ENCODE results near the gene FUNDC2.

The FUNDC2 gene

GRCh38 chrX:155069414-155069813 is 42.8 kb downstream of the FUNDC2 start:
- TF ChIP-seq CTCF (conservative IDR thresholded peaks at IDR 0.05; ENCODE audit: control insufficient read depth, insufficient read depth, low read depth, low read length) = no peak
- DNase-seq (ENCODE audit: low read depth) = no peak
- peak overlapping the region; percentile 56 for H3K4me3 ChIP-seq (ENCODE audit: control insufficient read depth, low read depth, low read length)

DNA sequence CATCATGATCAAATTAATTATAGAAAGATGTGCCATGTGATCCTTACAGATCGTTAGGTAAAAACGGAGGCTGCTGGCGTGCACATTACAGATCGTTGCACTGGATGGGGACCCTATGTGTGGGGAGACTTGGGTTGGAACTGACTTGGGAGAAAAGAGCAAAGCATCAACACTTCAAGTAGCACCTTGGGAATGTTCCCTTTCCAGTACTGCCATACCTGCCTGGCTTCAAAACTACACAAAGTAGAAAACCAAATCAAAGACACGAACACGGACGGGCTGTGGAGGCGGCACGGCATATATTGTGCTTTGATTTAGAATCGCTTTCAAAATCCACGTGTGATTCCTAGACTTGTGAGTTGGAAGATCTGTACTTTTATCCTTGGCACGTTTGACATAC is 43.4 kb downstream of the FUNDC2 start:
- TF ChIP-seq CTCF (conservative IDR thresholded peaks at IDR 0.05; ENCODE audit: control insufficient read depth, insufficient read depth, low read depth, low read length) = no peak
- DNase-seq (ENCODE audit: low read depth) = peak; percentile 2
- peak overlapping the region; percentile 56 for H3K4me3 ChIP-seq (ENCODE audit: control insufficient read depth, low read depth, low read length)

- TF ChIP-seq CTCF (conservative IDR thresholded peaks at IDR 0.05; ENCODE audit: control insufficient read depth, insufficient read depth, low read depth, low read length) = no peak
- no peak for DNase-seq (ENCODE audit: low read depth)
- H3K4me3 ChIP-seq (ENCODE audit: control insufficient read depth, low read depth, low read length) = peak overlapping the region; percentile 56
These were observed 44.0 kb downstream of the FUNDC2 start for GRCh38 chrX:155070663-155070974.

- peak; percentile 78 for DNase-seq (ENCODE audit: low read depth)
- TF ChIP-seq CTCF (conservative IDR thresholded peaks at IDR 0.05; ENCODE audit: control insufficient read depth, insufficient read depth, low read depth, low read length) = no peak
- H3K4me3 ChIP-seq (ENCODE audit: control insufficient read depth, low read depth, low read length) = peak within 1 kb of the TSS; percentile 75
These were observed 44.5 kb downstream of the FUNDC2 start, which contains the start of the genes BRCC3, CMC4 and MTCP1 for GRCh38 chrX:155070975-155071693. TSS of gene BRCC3 (plus strand) at chrX:155071508. CDS start at chrX:155071528, 20 bp downstream. TSS of gene CMC4 (minus strand) at chrX:155071136. CDS start at chrX:155064023, 7,113 bp downstream. TSS of gene MTCP1 (minus strand) at chrX:155071136. CDS start at chrX:155066010, 5,126 bp downstream.

DNA sequence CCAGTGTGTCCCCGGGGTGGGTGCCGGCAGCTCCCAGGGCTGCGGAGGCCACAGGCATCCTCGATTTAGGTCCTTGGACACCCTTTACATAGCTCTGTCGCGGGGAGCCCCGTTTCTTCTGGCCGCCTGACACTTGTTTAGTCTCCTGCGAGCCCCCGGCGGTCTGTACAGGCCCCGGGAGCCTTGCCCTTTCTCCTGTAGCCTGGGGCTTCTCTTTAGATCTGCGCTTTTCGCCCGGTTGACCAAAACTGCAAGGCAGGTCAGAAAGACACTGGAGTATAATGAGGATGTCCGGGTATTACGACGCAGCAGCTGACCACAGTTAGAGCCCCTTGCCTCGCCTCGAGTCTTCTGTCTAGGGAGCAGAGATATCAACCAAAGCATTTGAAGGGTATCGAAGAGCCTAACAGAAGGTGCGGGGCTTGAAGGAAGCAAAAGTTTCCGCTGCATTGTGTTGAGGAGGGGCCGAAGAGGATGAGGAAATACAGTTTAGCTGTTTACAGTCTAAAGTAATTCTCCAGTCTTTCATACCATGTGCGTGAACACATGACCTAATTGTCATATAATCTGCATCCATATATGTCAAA is 45.1 kb downstream of the FUNDC2 start:
- H3K4me3 ChIP-seq (ENCODE audit: control insufficient read depth, low read depth, low read length) = peak overlapping the region; percentile 75
- peak; percentile 8 for DNase-seq (ENCODE audit: low read depth)
- TF ChIP-seq CTCF (conservative IDR thresholded peaks at IDR 0.05; ENCODE audit: control insufficient read depth, insufficient read depth, low read depth, low read length) = no peak

GRCh38 chrX:155086202-155086840 is 59.7 kb downstream of the FUNDC2 start:
- H3K4me3 ChIP-seq (ENCODE audit: control insufficient read depth, low read depth, low read length) = no peak overlapping the region
- DNase-seq (ENCODE audit: low read depth) = peak; percentile 48
- peak; percentile 52 for TF ChIP-seq CTCF (conservative IDR thresholded peaks at IDR 0.05; ENCODE audit: control insufficient read depth, insufficient read depth, low read depth, low read length)

Data from fibroblast of mammary gland (primary cell).